ENCODE results near the gene SLC6A2.

The SLC6A2 gene

GRCh38 chr16:55666012-55666411 is 10.2 kb downstream of the SLC6A2 start:
- TF ChIP-seq CTCF (IDR thresholded peaks at IDR 0.05): no peak

GRCh38 chr16:55667753-55668152 is 12.0 kb downstream of the SLC6A2 start:
- no peak for TF ChIP-seq CTCF (IDR thresholded peaks at IDR 0.05)

GRCh38 chr16:55668340-55669281 is 12.8 kb downstream of the SLC6A2 start:
- TF ChIP-seq CTCF (IDR thresholded peaks at IDR 0.05): no peak

- TF ChIP-seq CTCF (IDR thresholded peaks at IDR 0.05): no peak
Observed at GRCh38 chr16:55671206-55671973, 15.6 kb downstream of the SLC6A2 start.

GRCh38 chr16:55671974-55672280 is 16.1 kb downstream of the SLC6A2 start:
- TF ChIP-seq CTCF (IDR thresholded peaks at IDR 0.05): no peak

GRCh38 chr16:55672471-55672870 is 16.7 kb downstream of the SLC6A2 start:
- TF ChIP-seq CTCF (IDR thresholded peaks at IDR 0.05): no peak

- no peak for TF ChIP-seq CTCF (IDR thresholded peaks at IDR 0.05)
Observed at GRCh38 chr16:55678161-55678821, 22.5 kb downstream of the SLC6A2 start.
